ENCODE measurements around the gene CD274. TPM values are rescaled to one million over a fixed set of nuclear protein-coding genes. Genes with fewer than 3 reads are reported as not detected.

Gene CD274
- total RNA-seq, 1 experiment from 2014 or later: 2.6 TPM

DNA sequence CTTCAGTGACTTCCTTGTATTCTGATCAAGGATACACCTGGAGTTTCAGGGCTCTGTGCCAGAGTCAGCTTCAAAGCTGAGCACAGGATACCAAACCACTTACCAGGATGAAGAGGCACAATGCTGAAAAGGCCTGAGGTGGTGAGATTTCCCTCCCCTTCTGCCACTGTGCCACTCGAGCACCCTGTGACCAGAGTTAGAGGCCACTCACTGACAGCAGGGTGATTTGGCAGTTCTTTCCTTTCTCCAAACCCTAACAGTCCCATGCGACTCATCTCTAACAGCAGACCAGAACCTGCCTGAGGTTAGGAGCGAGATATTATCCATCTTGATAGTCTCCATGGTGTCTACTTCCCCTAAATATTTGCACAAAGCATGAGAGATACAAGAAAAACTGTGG is 14.4 kb upstream of the CD274 start:
- BruUV-seq (replicated peaks): no TSS peak
- intact Hi-C loops (cut with micrococcal nuclease): no loop called here
- Mint-ChIP-seq H3K27me3 (ENCODE audit: insufficient read depth, unreplicated experiment) (no peaks in the 10 kb centered on the region), H3K36me3 (ENCODE audit: insufficient read depth, unreplicated experiment) (peaks cover 5% of the 10 kb centered on the region), H3K9me3 (ENCODE audit: unreplicated experiment) (no peaks in the 10 kb centered on the region), H3K4me1 (ENCODE audit: insufficient read depth, unreplicated experiment) (no peaks in the 10 kb centered on the region), H3K4me3 (ENCODE audit: unreplicated experiment) (no peak overlapping the region), H3K27ac (ENCODE audit: low read depth, unreplicated experiment) (no peak overlapping the region)
- no peak for DNase-seq (ENCODE audit: unreplicated experiment)
- CTCF ChIA-PET: interaction anchor here (1.1 to 7.1 kb wide), 4 partner anchors 13 to 250 kb away, joined by 3 to 58 read pairs (median 14); partner anchors contain the start of genes CD274 and INSL6
- TF ChIP-seq, protein P1, sequence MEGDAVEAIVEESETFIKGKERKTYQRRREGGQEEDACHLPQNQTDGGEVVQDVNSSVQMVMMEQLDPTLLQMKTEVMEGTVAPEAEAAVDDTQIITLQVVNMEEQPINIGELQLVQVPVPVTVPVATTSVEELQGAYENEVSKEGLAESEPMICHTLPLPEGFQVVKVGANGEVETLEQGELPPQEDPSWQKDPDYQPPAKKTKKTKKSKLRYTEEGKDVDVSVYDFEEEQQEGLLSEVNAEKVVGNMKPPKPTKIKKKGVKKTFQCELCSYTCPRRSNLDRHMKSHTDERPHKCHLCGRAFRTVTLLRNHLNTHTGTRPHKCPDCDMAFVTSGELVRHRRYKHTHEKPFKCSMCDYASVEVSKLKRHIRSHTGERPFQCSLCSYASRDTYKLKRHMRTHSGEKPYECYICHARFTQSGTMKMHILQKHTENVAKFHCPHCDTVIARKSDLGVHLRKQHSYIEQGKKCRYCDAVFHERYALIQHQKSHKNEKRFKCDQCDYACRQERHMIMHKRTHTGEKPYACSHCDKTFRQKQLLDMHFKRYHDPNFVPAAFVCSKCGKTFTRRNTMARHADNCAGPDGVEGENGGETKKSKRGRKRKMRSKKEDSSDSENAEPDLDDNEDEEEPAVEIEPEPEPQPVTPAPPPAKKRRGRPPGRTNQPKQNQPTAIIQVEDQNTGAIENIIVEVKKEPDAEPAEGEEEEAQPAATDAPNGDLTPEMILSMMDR (IDR thresholded peaks at IDR 0.05; ENCODE audit: unreplicated experiment): no peak
- POLR2A ChIA-PET: interaction anchor here (1.5 to 3.6 kb wide), 3 partner anchors 14 to 164 kb away, joined by 3 to 40 read pairs (median 5); partner anchors contain the start of gene CD274

DNA sequence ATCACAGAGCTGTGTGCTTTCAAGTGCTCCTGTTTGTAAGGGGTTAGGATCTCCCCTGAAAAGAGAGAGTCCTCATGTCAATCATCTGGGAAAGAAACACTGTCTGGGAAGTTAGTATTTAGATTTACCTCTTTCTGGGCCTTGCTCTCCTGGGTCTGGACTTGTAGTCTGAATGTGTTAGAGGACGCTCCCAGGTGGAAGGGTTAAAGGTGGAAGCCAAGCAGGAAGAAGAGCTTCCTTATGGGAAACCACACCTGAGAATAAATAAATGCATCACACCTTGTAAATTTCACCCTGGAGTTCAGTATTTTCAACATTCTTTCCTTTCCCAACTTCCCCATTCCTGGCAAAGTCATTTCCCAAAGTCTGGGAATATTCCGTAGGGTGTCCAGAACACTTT is 13.9 kb upstream of the CD274 start:
- no peaks in the 10 kb centered on the region for H3K27me3 Mint-ChIP-seq (ENCODE audit: insufficient read depth, unreplicated experiment)
- BruUV-seq (replicated peaks): no TSS peak
- H3K27ac Mint-ChIP-seq (ENCODE audit: low read depth, unreplicated experiment): peak overlapping the region; percentile 85
- POLR2A ChIA-PET: interaction anchor here (1.2 to 3.6 kb wide), 5 partner anchors 11 to 694 kb away, joined by 3 to 40 read pairs (median 5); partner anchors contain the start of gene CD274
- no peaks in the 10 kb centered on the region for H3K9me3 Mint-ChIP-seq (ENCODE audit: unreplicated experiment)
- no peak for DNase-seq (ENCODE audit: unreplicated experiment)
- peaks cover 5% of the 10 kb centered on the region for H3K36me3 Mint-ChIP-seq (ENCODE audit: insufficient read depth, unreplicated experiment)
- peak overlapping the region; percentile 85 for H3K4me3 Mint-ChIP-seq (ENCODE audit: unreplicated experiment)
- intact Hi-C loops (cut with micrococcal nuclease): no loop called here
- TF ChIP-seq, protein P1 (IDR thresholded peaks at IDR 0.05; ENCODE audit: unreplicated experiment): no peak
- CTCF ChIA-PET: interaction anchor here (1.1 to 7.1 kb wide), 5 partner anchors 13 to 639 kb away, joined by 3 to 58 read pairs (median 3); partner anchors contain the start of genes CD274 and INSL6
- H3K4me1 Mint-ChIP-seq (ENCODE audit: insufficient read depth, unreplicated experiment): no peaks in the 10 kb centered on the region

DNA sequence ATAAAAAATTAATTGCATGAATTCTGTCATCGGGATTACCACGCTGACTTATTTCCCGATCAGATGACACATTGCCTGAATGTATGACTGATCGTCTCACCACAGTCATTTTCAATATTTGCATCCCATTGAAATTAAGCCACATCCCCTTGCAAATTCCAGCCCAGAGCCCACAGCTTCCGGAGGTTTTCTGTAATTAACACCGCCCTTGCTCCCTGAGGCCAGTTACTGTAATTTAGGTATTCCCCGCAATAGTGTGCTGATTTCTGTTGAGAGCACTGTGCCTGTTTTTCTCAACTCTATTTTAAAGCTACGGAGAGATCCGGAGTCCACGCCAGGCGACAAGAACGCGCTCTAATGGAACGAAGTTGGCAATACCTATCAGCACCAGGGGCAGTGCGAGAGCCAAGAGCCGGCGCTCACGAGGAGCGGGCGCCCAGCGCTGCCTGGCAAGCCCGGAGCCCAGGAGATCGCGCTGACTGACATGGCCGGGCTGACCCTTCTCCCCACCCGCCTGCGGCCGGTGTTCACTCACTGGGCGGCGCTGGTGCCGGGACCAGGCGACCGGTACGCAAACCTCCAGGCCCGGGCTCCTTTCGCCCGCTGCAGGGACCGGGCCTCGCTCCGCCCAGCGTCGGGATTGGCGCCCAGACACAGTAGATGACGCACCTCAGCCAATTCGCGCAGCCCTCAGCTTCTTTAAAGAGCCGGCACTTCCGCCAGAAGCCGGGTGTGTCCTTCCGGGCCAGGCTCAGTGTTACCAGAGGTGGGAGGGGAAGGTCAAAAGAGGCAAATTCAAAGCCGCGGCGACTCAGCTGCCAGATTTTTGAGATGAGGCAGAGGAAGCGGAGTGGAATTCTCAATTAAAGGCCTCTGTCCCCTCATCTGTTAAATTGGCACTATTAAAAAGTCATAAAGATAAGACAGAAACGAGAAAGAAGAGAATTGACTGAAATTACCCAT is 12.8 kb upstream of the CD274 start, which contains the start of gene PLGRKT:
TSS of gene PLGRKT (minus strand) at position 672 of the 963 bp plus-strand sequence. CDS start 5,948 bp downstream, outside the sequence.
- Mint-ChIP-seq H3K27me3 (ENCODE audit: insufficient read depth, unreplicated experiment) (no peaks in the 10 kb centered on the region), H3K36me3 (ENCODE audit: insufficient read depth, unreplicated experiment) (peaks cover 5% of the 10 kb centered on the region), H3K4me3 (ENCODE audit: unreplicated experiment) (peak within 1 kb of the TSS; percentile 85), H3K4me1 (ENCODE audit: insufficient read depth, unreplicated experiment) (no peaks in the 10 kb centered on the region), H3K9me3 (ENCODE audit: unreplicated experiment) (no peaks in the 10 kb centered on the region), H3K27ac (ENCODE audit: low read depth, unreplicated experiment) (peak within 1 kb of the TSS; percentile 85)
- ChIA-PET CTCF (interaction anchor here (0.7 to 7.1 kb wide), 11 partner anchors 11 to 640 kb away, joined by 3 to 58 read pairs (median 5); partner anchors contain the start of genes CD274 and INSL6), POLR2A (interaction anchor here (0.5 to 3.6 kb wide), 17 partner anchors 12 to 697 kb away, joined by 3 to 40 read pairs (median 4); partner anchors contain the start of genes CD274 and RIC1)
- intact Hi-C loops (cut with micrococcal nuclease): no loop called here
- peak; percentile 95 for DNase-seq (ENCODE audit: unreplicated experiment)
- TSS peak; percentile 77 for BruUV-seq (replicated peaks)
- TF ChIP-seq, protein P1 (IDR thresholded peaks at IDR 0.05; ENCODE audit: unreplicated experiment): no peak

All from MCF 10A (cell line).